Body of pancreas (tissue), 4 donors: ENCODE results near the gene SMARCA2.

Experiments used
- POLR2A ChIP-seq, 3 donors: fragments of 450-650 bp; IDR thresholded peaks; one replicate each; pipeline ENCODE4 v1.6.1; 2016; ENCODE audit warnings: antibody characterized with exemption in 3 of 3, mild to moderate bottlenecking in 2 of 3
- TF ChIP-seq, protein P1 (sequence below), 7 experiments: fragments of 450-650 bp in 4 of 7; fragments of 200-600 bp in 3 of 7; sonication (generic) in 3 of 7; IDR thresholded peaks; one replicate each; pipeline ENCODE4 v1.5.1; 2016 to 2019; ENCODE audit warnings: antibody characterized with exemption in 7 of 7

DNA sequence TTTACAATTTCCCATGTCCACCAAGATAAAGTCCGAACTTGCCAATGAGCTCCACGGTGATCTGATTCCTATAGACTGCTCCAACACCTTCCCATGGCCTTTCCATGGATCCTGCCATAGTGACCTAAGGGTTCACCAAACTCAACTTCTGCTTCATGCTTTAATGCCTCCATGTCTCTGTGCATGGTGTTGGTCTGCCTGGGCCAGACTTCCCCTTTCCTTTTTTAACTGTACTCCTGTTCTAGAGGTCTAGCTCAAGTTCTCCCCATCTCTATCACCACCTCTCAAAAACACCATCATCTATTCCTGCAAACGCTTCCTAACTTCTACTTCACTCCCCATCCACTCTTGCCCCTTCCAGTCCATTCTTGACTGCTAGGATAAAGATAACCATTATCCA, 14.8 kb upstream of the SMARCA2 start:
- TF ChIP-seq, protein P1, sequence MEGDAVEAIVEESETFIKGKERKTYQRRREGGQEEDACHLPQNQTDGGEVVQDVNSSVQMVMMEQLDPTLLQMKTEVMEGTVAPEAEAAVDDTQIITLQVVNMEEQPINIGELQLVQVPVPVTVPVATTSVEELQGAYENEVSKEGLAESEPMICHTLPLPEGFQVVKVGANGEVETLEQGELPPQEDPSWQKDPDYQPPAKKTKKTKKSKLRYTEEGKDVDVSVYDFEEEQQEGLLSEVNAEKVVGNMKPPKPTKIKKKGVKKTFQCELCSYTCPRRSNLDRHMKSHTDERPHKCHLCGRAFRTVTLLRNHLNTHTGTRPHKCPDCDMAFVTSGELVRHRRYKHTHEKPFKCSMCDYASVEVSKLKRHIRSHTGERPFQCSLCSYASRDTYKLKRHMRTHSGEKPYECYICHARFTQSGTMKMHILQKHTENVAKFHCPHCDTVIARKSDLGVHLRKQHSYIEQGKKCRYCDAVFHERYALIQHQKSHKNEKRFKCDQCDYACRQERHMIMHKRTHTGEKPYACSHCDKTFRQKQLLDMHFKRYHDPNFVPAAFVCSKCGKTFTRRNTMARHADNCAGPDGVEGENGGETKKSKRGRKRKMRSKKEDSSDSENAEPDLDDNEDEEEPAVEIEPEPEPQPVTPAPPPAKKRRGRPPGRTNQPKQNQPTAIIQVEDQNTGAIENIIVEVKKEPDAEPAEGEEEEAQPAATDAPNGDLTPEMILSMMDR (IDR thresholded peaks at IDR 0.05) = no peak
- no peak for TF ChIP-seq POLR2A (IDR thresholded peaks at IDR 0.05)
